Osteoblast (primary cell): Measurements from ENCODE around the gene POU5F1. TPM values are rescaled to one million over a fixed set of nuclear protein-coding genes. Genes with fewer than 3 reads are reported as not detected.

ENCODE experiments used
- DNase-seq: peaks from one replicate; pipeline ENCODE4 v3.0.0; 2011; ENCODE audit warnings: low spot score, mixed read lengths; ENCODE audit not compliant: insufficient read length; ENCODE audit errors: missing footprints
- H2AFZ ChIP-seq: 2 replicates; pipeline ENCODE4 v1.6.0; 2011; ENCODE audit warnings: mild to moderate bottlenecking, low read length
- H3K27ac ChIP-seq: 2 replicates; pipeline ENCODE4 v1.5.1; 2011; ENCODE audit warnings: mild to moderate bottlenecking, low read depth, low read length, moderate library complexity
- H3K27me3 ChIP-seq: 2 replicates; pipeline ENCODE4 v1.6.0; 2012; ENCODE audit warnings: mild to moderate bottlenecking, control low read depth, inconsistent platforms, low read length, moderate library complexity; ENCODE audit not compliant: insufficient read depth
- H3K36me3 ChIP-seq: 2 replicates; pipeline ENCODE4 v1.5.1; 2011; ENCODE audit warnings: mild to moderate bottlenecking, low read length, control low read depth, moderate library complexity; ENCODE audit not compliant: insufficient read depth
- H3K4me1 ChIP-seq: 2 replicates; pipeline ENCODE4 v1.5.1; 2011; ENCODE audit warnings: mild to moderate bottlenecking, low read length, control low read depth, moderate library complexity; ENCODE audit not compliant: insufficient read depth
- H3K4me2 ChIP-seq: 2 replicates; pipeline ENCODE4 v1.6.0; 2011; ENCODE audit warnings: mild to moderate bottlenecking, low read length; ENCODE audit not compliant: insufficient read depth
- H3K4me3 ChIP-seq: fragments of 200-600 bp; sonication (generic); 3 replicates; pipeline ENCODE4 v1.5.1; 2012; ENCODE audit warnings: mild to moderate bottlenecking, low read length, inconsistent platforms; ENCODE audit not compliant: insufficient read depth
- H3K79me2 ChIP-seq: 2 replicates; pipeline ENCODE4 v1.6.0; 2012; ENCODE audit warnings: mild to moderate bottlenecking, low read length, control low read depth, inconsistent platforms; ENCODE audit not compliant: insufficient read depth
- H3K9me3 ChIP-seq: 2 replicates; pipeline ENCODE4 v1.5.1; 2011; ENCODE audit warnings: low read depth, low read length, control low read depth
- H4K20me1 ChIP-seq: 2 replicates; pipeline ENCODE4 v1.6.0; 2012; ENCODE audit warnings: mild to moderate bottlenecking, low read length, control low read depth; ENCODE audit not compliant: insufficient read depth
- CTCF ChIP-seq: IDR thresholded peaks from 2 replicates; pipeline ENCODE4 v1.5.1; 2011; ENCODE audit warnings: mild to moderate bottlenecking, low read depth, low read length, moderate library complexity; ENCODE audit errors: extremely low read depth
- small RNA-seq: library from RNA; depleted of rRNA; stranded (forward); fragments of <200 nt; gene quantifications from one replicate; pipeline ENCODE3, GENCODE V24; 2012
- total RNA-seq: library from RNA; depleted of rRNA; stranded (reverse); fragments of >200 nt; gene quantifications from 2 replicates; pipeline ENCODE4 v1.2.3, GENCODE V29; 2012

Gene POU5F1
- total RNA-seq, 1 donor: 2.5 TPM

DNA sequence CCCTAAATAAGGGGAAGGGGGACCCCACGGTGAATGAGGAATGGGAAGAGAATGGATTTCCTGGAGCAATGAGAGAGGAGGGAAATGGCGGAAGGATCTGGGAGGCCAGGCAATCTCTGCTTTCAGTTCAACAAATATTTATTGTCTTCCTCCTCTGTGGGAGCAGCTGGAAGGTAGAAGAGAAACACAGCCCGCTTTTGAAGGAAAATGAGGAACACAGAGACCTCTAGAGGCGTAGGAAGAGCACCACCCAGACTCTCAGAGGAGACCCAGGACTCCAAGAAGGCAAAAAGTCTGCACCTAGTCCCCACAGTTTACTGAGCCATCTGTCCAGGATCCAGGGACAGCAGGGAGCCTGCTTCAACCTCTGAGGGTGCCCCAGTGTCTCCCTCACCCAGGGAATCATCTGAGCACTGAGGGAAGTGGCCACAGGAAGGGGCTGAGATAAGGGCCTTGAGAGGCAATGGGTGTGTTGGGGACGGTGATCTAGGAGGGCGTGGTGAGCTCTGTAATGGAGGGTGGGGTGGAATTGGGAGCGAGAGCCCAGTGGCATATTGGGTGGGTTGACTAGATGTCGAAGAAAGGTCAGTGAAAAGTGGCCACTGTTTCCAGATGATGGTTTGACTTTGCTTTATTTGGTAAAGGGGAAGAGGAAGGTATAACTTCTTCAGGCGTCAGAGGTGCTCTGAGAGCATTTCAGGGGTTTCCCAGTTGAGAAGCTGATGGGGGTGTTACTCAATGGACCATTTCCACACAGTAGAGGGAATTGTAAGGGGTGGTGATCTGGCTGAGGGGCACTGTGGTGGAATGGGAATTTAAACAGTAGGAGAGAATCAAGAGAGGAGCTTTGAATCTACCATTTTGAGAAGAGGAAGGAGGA, 55.3 kb downstream of the POU5F1 start:
- TF ChIP-seq CTCF: no peak
- Histone ChIP-seq H3K4me3 (peak overlapping the region; percentile 51), H4K20me1 (no peaks in the 10 kb centered on the region), H2AFZ (peak overlapping the region; percentile 49), H3K79me2 (no peaks in the 10 kb centered on the region), H3K27me3 (peaks cover 16% of the 10 kb centered on the region), H3K36me3 (no peaks in the 10 kb centered on the region), H3K4me1 (peaks cover 18% of the 10 kb centered on the region), H3K27ac (peak overlapping the region; percentile 43), H3K9me3 (no peaks in the 10 kb centered on the region), H3K4me2 (peak overlapping the region; percentile 64)
- peak; percentile 52 for DNase-seq

DNA sequence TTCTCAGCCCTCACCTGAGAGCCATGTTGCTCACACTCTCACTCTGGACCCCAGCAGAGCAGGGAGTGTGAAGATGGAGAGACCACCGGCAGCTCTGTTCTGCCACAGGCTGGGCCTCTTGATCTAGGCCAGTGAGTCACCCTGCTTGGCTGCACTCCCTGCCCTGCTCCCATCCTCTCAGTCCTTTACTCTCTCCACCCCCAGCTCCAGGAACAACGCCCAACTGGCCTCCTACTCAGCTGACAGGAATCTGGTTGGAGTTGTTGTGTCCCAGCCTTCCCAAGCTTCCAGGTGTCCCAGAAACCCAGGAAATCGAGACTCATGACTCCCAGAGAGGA, 56.0 kb downstream of the POU5F1 start, which contains the start of gene PSORS1C1:
Gene PSORS1C1 (plus strand): TSS at position 260 of the 338 bp plus-strand sequence. CDS start 14,833 bp downstream, outside the sequence.
- Histone ChIP-seq H3K27ac (peak within 1 kb of the TSS; percentile 43), H3K79me2 (no peaks in the 10 kb centered on the region), H3K4me3 (peak within 1 kb of the TSS; percentile 51), H3K36me3 (no peaks in the 10 kb centered on the region), H2AFZ (peak within 1 kb of the TSS; percentile 49), H3K9me3 (no peaks in the 10 kb centered on the region), H3K4me1 (peaks cover 18% of the 10 kb centered on the region), H3K4me2 (peak within 1 kb of the TSS; percentile 64), H3K27me3 (peaks cover 23% of the 10 kb centered on the region), H4K20me1 (no peaks in the 10 kb centered on the region)
- no peak for TF ChIP-seq CTCF
- peak; percentile 97 for DNase-seq

Small RNA genes lying within 50 kb of the gene (small RNA-seq; reads per million reads assigned to genes)
- not detected for gene POLR2LP1

Other genes starting within 250 kb of the POU5F1 start
- gene SFTA2, start 238.5 kb downstream of the POU5F1 start, total RNA-seq: not detected in 2 replicates
- not detected in 2 replicates for gene MUCL3, start 229.7 kb downstream of the POU5F1 start, total RNA-seq
- gene MUC21, start 187.0 kb downstream of the POU5F1 start, total RNA-seq: not detected in 2 replicates
- gene MUC22, start 160.2 kb downstream of the POU5F1 start, total RNA-seq: not detected in 2 replicates
- not detected in 2 replicates for gene C6orf15, start 58.1 kb downstream of the POU5F1 start, total RNA-seq
- gene PSORS1C1, start 55.9 kb downstream of the POU5F1 start, total RNA-seq: 1.2 and 2.2 TPM in 2 replicates
- not detected in 2 replicates for gene CDSN, start 50.2 kb downstream of the POU5F1 start, total RNA-seq
- not detected in 2 replicates for gene PSORS1C2, start 31.6 kb downstream of the POU5F1 start, total RNA-seq
- gene CCHCR1, start 12.9 kb downstream of the POU5F1 start, total RNA-seq: 13.6 and 14.1 TPM in 2 replicates
- gene TCF19, start 12.1 kb downstream of the POU5F1 start, total RNA-seq: 5.8 and 5.9 TPM in 2 replicates
- gene HLA-C, start 101.4 kb upstream of the POU5F1 start, total RNA-seq: 477 and 489 TPM in 2 replicates
- 455 and 510 TPM in 2 replicates for gene HLA-B, start 186.5 kb upstream of the POU5F1 start, total RNA-seq
- gene MICA, start 232.9 kb upstream of the POU5F1 start, total RNA-seq: 31.1 and 40.1 TPM in 2 replicates